HL-60 (cell line): ENCODE data around the gene TMEM19.

Source experiments
- CTCF ChIP-seq: IDR thresholded peaks from one replicate; pipeline ENCODE4 v1.5.1; 2011; ENCODE audit warnings: low read length, control low read depth, inconsistent platforms; ENCODE audit not compliant: insufficient read depth
- GABPA ChIP-seq: IDR thresholded peaks from 2 replicates; pipeline ENCODE4 v1.6.1; 2012; ENCODE audit warnings: low read depth
- POLR2AphosphoS5 ChIP-seq: IDR thresholded peaks from 2 replicates; pipeline ENCODE4 v1.6.1; 2012; ENCODE audit warnings: low read depth
- REST ChIP-seq: IDR thresholded peaks from 2 replicates; pipeline ENCODE4 v1.6.1; 2012; ENCODE audit warnings: low read depth; ENCODE audit not compliant: insufficient replicate concordance
- SPI1 ChIP-seq: IDR thresholded peaks from 2 replicates; pipeline ENCODE4 v1.6.1; 2012; ENCODE audit warnings: low read depth, mild to moderate bottlenecking, borderline replicate concordance

- TF ChIP-seq GABPA: no peak
- no peak for TF ChIP-seq POLR2AphosphoS5
- TF ChIP-seq CTCF: no peak
- TF ChIP-seq REST: no peak
- no peak for TF ChIP-seq SPI1
Measured at GRCh38 chr12:71682466-71682865, 3.4 kb upstream of the TMEM19 start.
